DND-41 (cell line): Measurements from ENCODE around the gene NUDT4.
"Not testable (repeated sequence)": the region's sequence is repeated elsewhere in the genome, so short reads cannot be mapped to it uniquely, and the experiment has no call there.

Source experiments
- ATAC-seq: fragments of 200-7000 bp; cut with Tn5 transposase; 3 replicates; pipeline ENCODE4 v1.9.1; 2021; ENCODE audit warnings: low read depth; ENCODE audit not compliant: insufficient read depth
- DNase-seq: peaks from one replicate; pipeline ENCODE4 v3.0.0-alpha.2; 2020
- H2AFZ ChIP-seq: 2 replicates; pipeline ENCODE4 v1.6.0; 2012; ENCODE audit warnings: low read depth, low read length
- H3K27ac ChIP-seq: 2 replicates; pipeline ENCODE4 v1.5.1; 2012; ENCODE audit warnings: low read length, inconsistent platforms
- H3K27me3 ChIP-seq: fragments of 200-600 bp; sonication (generic); 2 replicates; pipeline ENCODE4 v1.6.0; 2012; ENCODE audit warnings: low read length, mild to moderate bottlenecking, inconsistent platforms; ENCODE audit not compliant: insufficient read depth, poor library complexity
- H3K36me3 ChIP-seq: 2 replicates; pipeline ENCODE4 v1.5.1; 2012; ENCODE audit warnings: low read length, inconsistent platforms; ENCODE audit not compliant: insufficient read depth
- H3K4me1 ChIP-seq: 2 replicates; pipeline ENCODE4 v1.5.1; 2012; ENCODE audit warnings: mild to moderate bottlenecking, low read length; ENCODE audit not compliant: insufficient read depth
- H3K4me2 ChIP-seq: 2 replicates; pipeline ENCODE4 v1.6.0; 2012; ENCODE audit warnings: mild to moderate bottlenecking, moderate library complexity, low read length, inconsistent platforms; ENCODE audit not compliant: insufficient read depth
- H3K4me3 ChIP-seq, 2 experiments: fragments of 200-600 bp in 1 of 2; shearing (Covaris generic) in 1 of 2; 2 replicates each; pipeline ENCODE4 v1.5.1; 2012 to 2016; ENCODE audit warnings: inconsistent platforms in 2 of 2, low read length in 2 of 2, mild to moderate bottlenecking in 2 of 2, low read depth in 1 of 2, moderate library complexity in 1 of 2
- H3K79me2 ChIP-seq: 2 replicates; pipeline ENCODE4 v1.6.0; 2012; ENCODE audit warnings: low read length, inconsistent platforms; ENCODE audit not compliant: insufficient read depth
- H3K9ac ChIP-seq: 2 replicates; pipeline ENCODE4 v1.6.0; 2012; ENCODE audit warnings: low read depth, mild to moderate bottlenecking, inconsistent platforms, low read length, moderate library complexity
- H3K9me3 ChIP-seq: 2 replicates; pipeline ENCODE4 v1.5.1; 2012; ENCODE audit warnings: low read length, moderate library complexity, mild to moderate bottlenecking, inconsistent platforms; ENCODE audit not compliant: insufficient read depth, severe bottlenecking
- H4K20me1 ChIP-seq: 2 replicates; pipeline ENCODE4 v1.6.0; 2012; ENCODE audit warnings: low read length; ENCODE audit not compliant: insufficient read depth
- CTCF ChIP-seq: IDR thresholded peaks from 2 replicates; pipeline ENCODE4 v1.5.1; 2012; ENCODE audit warnings: borderline replicate concordance, low read length, moderate library complexity, mild to moderate bottlenecking; ENCODE audit not compliant: poor library complexity, severe bottlenecking; ENCODE audit errors: extremely low read depth
- EZH2 ChIP-seq: IDR thresholded peaks from 3 replicates; pipeline ENCODE4 v1.6.1; 2012; ENCODE audit warnings: borderline replicate concordance, low read depth, mild to moderate bottlenecking, moderate library complexity, low read length, inconsistent platforms; ENCODE audit not compliant: severe bottlenecking

Gene NUDT4

GRCh38 chr12:93373961-93374656, 3.6 kb upstream of the NUDT4 start:
- DNase-seq = no peak
- Histone ChIP-seq H3K9ac (no peak overlapping the region), H3K79me2 (peaks cover 12% of the 10 kb centered on the region), H2AFZ (no peak overlapping the region), H3K27ac (no peak overlapping the region), H3K4me1 (peaks cover 14% of the 10 kb centered on the region), H4K20me1 (no peaks in the 10 kb centered on the region), H3K36me3 (no peaks in the 10 kb centered on the region; the same call in 1 of the 2 replicates), H3K27me3 (no peaks in the 10 kb centered on the region), H3K9me3 (no peaks in the 10 kb centered on the region), H3K4me2 (no peak overlapping the region), H3K4me3 (no peak overlapping the region)
- no peak for ATAC-seq
- TF ChIP-seq EZH2 (no peak), CTCF (no peak)

GRCh38 chr12:93375906-93376305, 1.8 kb upstream of the NUDT4 start:
- Histone ChIP-seq H4K20me1 (peaks cover 11% of the 10 kb centered on the region; the same call in 1 of the 2 replicates), H3K4me2 (no peak overlapping the region), H2AFZ (no peak overlapping the region), H3K27ac (no peak overlapping the region), H3K4me3 (no peak overlapping the region), H3K9ac (no peak overlapping the region), H3K4me1 (peaks cover 31% of the 10 kb centered on the region), H3K27me3 (no peaks in the 10 kb centered on the region), H3K36me3 (no peaks in the 10 kb centered on the region; the same call in 1 of the 2 replicates), H3K9me3 (no peaks in the 10 kb centered on the region), H3K79me2 (peaks cover 30% of the 10 kb centered on the region)
- ATAC-seq = no peak
- DNase-seq = no peak
- no peak for TF ChIP-seq EZH2

GRCh38 chr12:93376436-93377251, 1.1 kb upstream of the NUDT4 start:
- peaks cover 38% of the 10 kb centered on the region for H3K79me2 ChIP-seq
- H3K4me1 ChIP-seq = peaks cover 38% of the 10 kb centered on the region
- H3K9ac ChIP-seq = peak overlapping the region; percentile 72; the same call in 1 of the 2 replicates
- H3K36me3 ChIP-seq = peaks cover 7% of the 10 kb centered on the region; the same call in 1 of the 2 replicates
- no peak overlapping the region for H3K27ac ChIP-seq
- TF ChIP-seq EZH2 (no peak), CTCF (no peak)
- no peaks in the 10 kb centered on the region for H3K9me3 ChIP-seq
- DNase-seq (no peak), ATAC-seq (no peak)
- H3K4me3 ChIP-seq = peak overlapping the region in 1 of 2 experiments; percentile 63; a peak in 2 of 4 replicates
- peaks cover 18% of the 10 kb centered on the region for H4K20me1 ChIP-seq
- peak overlapping the region; percentile 92 for H3K4me2 ChIP-seq
- no peaks in the 10 kb centered on the region for H3K27me3 ChIP-seq
- peak overlapping the region; percentile 95 for H2AFZ ChIP-seq

GRCh38 chr12:93378196-93378997, 672 bp downstream of the NUDT4 start:
- H3K79me2 ChIP-seq = peaks cover 55% of the 10 kb centered on the region
- peak overlapping the region; percentile 92 for H3K4me2 ChIP-seq
- H3K4me1 ChIP-seq = peaks cover 45% of the 10 kb centered on the region
- H4K20me1 ChIP-seq = peaks cover 29% of the 10 kb centered on the region
- H2AFZ ChIP-seq = peak overlapping the region; percentile 81
- peak overlapping the region; percentile 80 to 84 for H3K4me3 ChIP-seq
- ATAC-seq (peak; percentile 73), DNase-seq (peak; percentile 71)
- H3K27ac ChIP-seq = peak overlapping the region; percentile 94
- not testable (repeated sequence) for H3K9me3 ChIP-seq, H3K27me3 ChIP-seq
- H3K36me3 ChIP-seq = peaks cover 13% of the 10 kb centered on the region; the same call in 1 of the 2 replicates
- H3K9ac ChIP-seq = peak overlapping the region; percentile 72
